Measurements from ENCODE around the gene GPR135. TPM values are rescaled to one million over a fixed set of nuclear protein-coding genes. Genes with fewer than 3 reads are reported as not detected.

The GPR135 gene
- total RNA-seq, 1 donor from 2014 or later: 6.4 TPM

DNA sequence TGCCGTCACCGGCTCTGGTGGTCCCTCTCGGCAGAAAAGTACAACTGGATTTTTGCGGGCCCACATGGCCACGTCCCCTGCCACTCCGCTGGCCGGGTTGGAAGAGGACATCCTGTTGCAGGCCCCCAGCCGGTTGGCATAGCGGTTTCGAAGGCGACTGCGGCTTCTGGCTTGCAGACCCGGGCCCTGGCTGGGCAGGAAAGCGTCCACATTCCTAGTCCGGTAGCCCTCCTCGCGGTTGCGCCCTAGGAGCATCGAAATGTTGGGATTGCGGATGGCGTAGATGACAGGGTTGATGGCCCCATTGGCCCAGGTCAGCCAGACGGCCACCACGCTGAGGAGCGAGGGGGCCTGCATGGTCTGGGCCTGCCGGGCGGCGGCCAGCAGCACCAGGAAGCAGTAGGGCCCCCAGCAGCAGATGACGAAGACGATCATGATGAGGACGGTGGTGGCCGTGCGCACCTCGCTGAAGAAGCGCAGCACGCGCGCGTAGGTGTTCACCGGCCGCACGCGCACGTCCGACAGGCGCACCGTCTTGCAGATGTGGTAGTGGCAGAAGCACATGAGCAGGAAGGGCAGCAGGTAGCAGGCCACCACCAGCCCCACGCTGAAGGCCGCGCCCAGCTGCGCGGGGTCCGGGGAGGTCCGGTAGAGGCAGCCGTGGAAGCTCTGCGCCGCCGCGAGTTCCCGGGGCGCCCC is 1.2 kb downstream of the GPR135 start:
- no peaks in the 10 kb centered on the region for H3K36me3 ChIP-seq
- peaks cover 11% of the 10 kb centered on the region for H3K4me1 ChIP-seq
- H3K27me3 ChIP-seq: no peaks in the 10 kb centered on the region
- peak overlapping the region; percentile 72 to 92 for H3K4me3 ChIP-seq
- no peaks in the 10 kb centered on the region for H3K9me3 ChIP-seq
- intact Hi-C loops (cut with DNase I): no loop called here
- no peak for TF ChIP-seq POLR2AphosphoS5 (IDR thresholded peaks at IDR 0.05; ENCODE audit: insufficient read depth in 1 of 2, low read depth in 1 of 2)
- TF ChIP-seq POLR2A (IDR thresholded peaks at IDR 0.05): no peak
- TF ChIP-seq, protein P1, sequence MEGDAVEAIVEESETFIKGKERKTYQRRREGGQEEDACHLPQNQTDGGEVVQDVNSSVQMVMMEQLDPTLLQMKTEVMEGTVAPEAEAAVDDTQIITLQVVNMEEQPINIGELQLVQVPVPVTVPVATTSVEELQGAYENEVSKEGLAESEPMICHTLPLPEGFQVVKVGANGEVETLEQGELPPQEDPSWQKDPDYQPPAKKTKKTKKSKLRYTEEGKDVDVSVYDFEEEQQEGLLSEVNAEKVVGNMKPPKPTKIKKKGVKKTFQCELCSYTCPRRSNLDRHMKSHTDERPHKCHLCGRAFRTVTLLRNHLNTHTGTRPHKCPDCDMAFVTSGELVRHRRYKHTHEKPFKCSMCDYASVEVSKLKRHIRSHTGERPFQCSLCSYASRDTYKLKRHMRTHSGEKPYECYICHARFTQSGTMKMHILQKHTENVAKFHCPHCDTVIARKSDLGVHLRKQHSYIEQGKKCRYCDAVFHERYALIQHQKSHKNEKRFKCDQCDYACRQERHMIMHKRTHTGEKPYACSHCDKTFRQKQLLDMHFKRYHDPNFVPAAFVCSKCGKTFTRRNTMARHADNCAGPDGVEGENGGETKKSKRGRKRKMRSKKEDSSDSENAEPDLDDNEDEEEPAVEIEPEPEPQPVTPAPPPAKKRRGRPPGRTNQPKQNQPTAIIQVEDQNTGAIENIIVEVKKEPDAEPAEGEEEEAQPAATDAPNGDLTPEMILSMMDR (IDR thresholded peaks at IDR 0.05): no peak
- DNase-seq (ENCODE audit: extremely low spot score in 2 of 2): no peak
- peak overlapping the region; percentile 85 for H3K27ac ChIP-seq

DNA sequence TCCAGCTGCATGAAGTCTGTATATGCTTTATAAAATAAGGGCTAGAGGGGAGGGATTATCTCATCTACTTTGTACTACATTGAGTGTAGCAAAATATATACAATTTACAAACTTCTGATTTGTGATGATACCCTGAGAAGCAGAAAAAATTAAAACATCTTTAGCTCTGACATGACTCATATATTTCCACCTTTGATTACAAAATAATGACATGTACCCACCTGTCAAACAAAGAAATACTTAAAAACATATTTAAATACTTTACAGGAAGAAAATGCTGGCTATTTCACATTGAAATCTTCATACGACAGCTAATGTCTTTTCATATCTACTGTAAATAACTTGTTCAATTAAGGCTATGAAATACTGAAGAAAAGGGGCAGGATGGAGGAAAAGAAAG is 3.3 kb downstream of the GPR135 start:
- intact Hi-C loops (cut with DNase I): no loop called here

DNA sequence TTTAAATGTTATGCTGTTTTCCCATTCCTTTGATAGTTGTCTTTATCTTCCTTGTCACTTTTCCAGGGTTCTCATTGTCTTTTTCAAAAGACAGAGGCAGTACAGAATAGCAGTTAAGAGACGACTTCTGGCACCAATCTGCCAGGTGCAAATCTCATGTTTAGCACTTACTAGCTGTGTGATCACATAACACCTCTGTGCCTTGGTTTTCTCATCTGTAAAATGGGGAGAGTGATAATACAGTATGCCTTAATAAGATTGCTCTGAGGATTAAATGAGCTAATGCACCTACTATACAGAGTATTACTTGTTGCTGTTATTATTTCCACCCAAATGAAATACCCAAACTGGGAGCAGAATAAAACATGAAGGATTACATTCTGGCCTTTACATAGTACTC is 4.8 kb downstream of the GPR135 start:
- intact Hi-C loops (cut with DNase I): no loop called here
- Histone ChIP-seq H3K27me3 (no peaks in the 10 kb centered on the region), H3K4me3 (no peak overlapping the region), H3K4me1 (peaks cover 11% of the 10 kb centered on the region), H3K9me3 (no peaks in the 10 kb centered on the region), H3K27ac (no peak overlapping the region), H3K36me3 (peaks cover 0 to 4% of the 10 kb centered on the region in 2 donors)
- DNase-seq (ENCODE audit: extremely low spot score in 2 of 2): no peak
- TF ChIP-seq, protein P1 (IDR thresholded peaks at IDR 0.05): no peak
- TF ChIP-seq POLR2A (IDR thresholded peaks at IDR 0.05) (no peak), POLR2AphosphoS5 (IDR thresholded peaks at IDR 0.05; ENCODE audit: insufficient read depth in 1 of 2, low read depth in 1 of 2) (no peak)

More for the DNA sequence above, 3.3 kb downstream of the GPR135 start:
- DNase-seq (ENCODE audit: extremely low spot score in 2 of 2): no peak
- TF ChIP-seq, protein P1 (IDR thresholded peaks at IDR 0.05): no peak
- no peak for TF ChIP-seq POLR2A (IDR thresholded peaks at IDR 0.05)
- no peak for TF ChIP-seq POLR2AphosphoS5 (IDR thresholded peaks at IDR 0.05; ENCODE audit: insufficient read depth in 1 of 2, low read depth in 1 of 2)
- Histone ChIP-seq H3K4me1 (peaks cover 11% of the 10 kb centered on the region), H3K4me3 (no peak overlapping the region), H3K27ac (no peak overlapping the region), H3K27me3 (no peaks in the 10 kb centered on the region), H3K9me3 (no peaks in the 10 kb centered on the region), H3K36me3 (no peaks in the 10 kb centered on the region)

DNA sequence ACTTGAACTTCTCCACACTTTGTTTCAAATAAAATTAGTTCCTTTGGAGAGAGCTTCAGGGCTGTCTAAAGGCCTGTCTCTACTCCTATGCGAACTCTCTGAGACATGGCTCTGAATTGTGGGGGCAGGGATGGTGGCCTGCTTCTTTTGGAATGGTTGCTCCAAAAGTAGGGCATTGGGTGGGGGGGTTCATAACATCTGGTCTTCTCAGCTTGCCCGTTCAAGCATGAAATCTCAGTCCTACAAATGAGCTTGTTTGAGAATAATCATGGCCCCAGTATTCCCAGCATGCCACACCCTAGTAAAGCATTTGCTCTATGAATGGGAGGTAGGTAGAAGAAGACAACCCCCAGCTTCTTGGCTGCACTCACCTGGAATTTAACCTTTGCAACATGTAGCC is 6.7 kb downstream of the GPR135 start:
- TF ChIP-seq, protein P1 (IDR thresholded peaks at IDR 0.05): no peak
- no peak for TF ChIP-seq POLR2AphosphoS5 (IDR thresholded peaks at IDR 0.05; ENCODE audit: insufficient read depth in 1 of 2, low read depth in 1 of 2)
- TF ChIP-seq POLR2A (IDR thresholded peaks at IDR 0.05): no peak
- H3K4me3 ChIP-seq: no peak overlapping the region
- H3K4me1 ChIP-seq: peaks cover 1% of the 10 kb centered on the region
- no peak for DNase-seq (ENCODE audit: extremely low spot score in 2 of 2)
- H3K27me3 ChIP-seq: no peaks in the 10 kb centered on the region
- intact Hi-C loops (cut with DNase I): no loop called here
- H3K9me3 ChIP-seq: no peaks in the 10 kb centered on the region
- no peak overlapping the region for H3K27ac ChIP-seq
- peaks cover 0 to 5% of the 10 kb centered on the region in 2 donors for H3K36me3 ChIP-seq

DNA sequence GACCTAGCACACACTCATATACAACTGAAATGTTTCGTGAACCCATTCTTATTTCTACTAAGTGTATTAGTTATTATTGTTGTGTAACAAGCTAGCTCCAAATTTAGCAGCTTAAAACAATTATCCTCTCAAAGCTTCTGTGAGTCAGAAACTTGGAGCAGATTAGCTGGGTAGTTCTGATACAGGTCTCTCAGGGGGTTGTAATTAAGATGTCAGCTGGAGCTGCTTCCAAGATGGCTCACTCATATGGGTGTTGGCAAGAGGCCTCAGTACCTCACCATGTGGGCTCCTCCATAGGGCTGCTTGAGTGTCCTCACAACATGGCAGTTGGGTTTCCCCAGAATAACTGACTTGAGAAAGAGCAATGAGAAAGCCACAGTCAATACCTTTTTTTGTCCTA is 9.8 kb downstream of the GPR135 start:
- intact Hi-C loops (cut with DNase I): no loop called here
- no peaks in the 10 kb centered on the region for H3K4me1 ChIP-seq

More for the DNA sequence above, 9.8 kb downstream of the GPR135 start:
- Histone ChIP-seq H3K36me3 (peaks cover 0 to 5% of the 10 kb centered on the region in 2 donors), H3K27me3 (no peaks in the 10 kb centered on the region), H3K9me3 (no peaks in the 10 kb centered on the region), H3K27ac (no peak overlapping the region), H3K4me3 (no peak overlapping the region)
- TF ChIP-seq POLR2A (IDR thresholded peaks at IDR 0.05) (no peak), POLR2AphosphoS5 (IDR thresholded peaks at IDR 0.05; ENCODE audit: insufficient read depth in 1 of 2, low read depth in 1 of 2) (no peak)
- TF ChIP-seq, protein P1 (IDR thresholded peaks at IDR 0.05): no peak
- DNase-seq (ENCODE audit: extremely low spot score in 2 of 2): no peak
